ENCODE measurements around the gene DSP.

GRCh38 chr6:7532821-7533220 is 8.7 kb upstream of the DSP start:
- TF ChIP-seq CTCF (IDR thresholded peaks at IDR 0.05 in 8 of 11, conservative IDR thresholded peaks at IDR 0.05 in 3 of 11) (no peak), POLR2A (IDR thresholded peaks at IDR 0.05) (no peak)

Measured in spleen (tissue), 7 donors.